GM18519 (cell line): ENCODE measurements around the gene NCAPG2.

ENCODE experiments used
- ATAC-seq: cut with Tn5 transposase; IDR thresholded peaks from one replicate; pipeline ENCODE4 v1.9.1; 2021; ENCODE audit warnings: mild to moderate bottlenecking, moderate library complexity; ENCODE audit not compliant: unreplicated experiment, low FRiP score

NCAPG2 gene

DNA sequence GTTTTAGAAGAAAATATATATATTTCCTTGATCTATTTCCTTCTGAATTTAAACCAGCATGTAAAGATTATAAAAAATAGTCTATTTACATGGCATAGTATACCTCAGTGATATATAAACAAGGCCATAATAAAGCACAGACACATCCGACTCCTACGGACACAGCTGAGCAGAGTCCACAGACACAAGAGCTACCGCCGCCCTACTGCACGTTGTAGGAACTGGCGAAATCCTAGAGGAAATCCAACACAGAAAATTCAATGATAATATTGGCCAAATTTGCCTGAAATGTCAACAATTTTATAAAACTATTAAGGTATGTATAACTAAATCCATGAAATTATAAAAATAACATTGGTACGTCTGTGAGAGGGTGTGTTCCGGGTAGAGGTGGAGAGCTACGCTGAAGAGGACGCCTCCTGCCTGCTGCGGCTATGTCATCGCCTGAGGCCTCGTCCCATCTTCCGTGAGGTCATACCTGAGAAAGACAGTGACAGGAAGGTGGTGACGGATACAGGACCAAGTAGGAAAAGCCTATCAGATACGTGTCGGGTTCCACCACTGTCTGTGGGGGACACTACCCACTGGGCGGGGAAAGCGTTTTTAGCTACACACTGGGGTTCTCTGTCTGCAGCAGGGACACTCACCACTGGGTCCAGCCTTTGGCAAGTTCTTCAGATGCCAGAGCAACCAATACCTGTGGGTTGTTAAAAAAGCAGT is 29.3 kb upstream of the NCAPG2 start:
- ATAC-seq: no peak

DNA sequence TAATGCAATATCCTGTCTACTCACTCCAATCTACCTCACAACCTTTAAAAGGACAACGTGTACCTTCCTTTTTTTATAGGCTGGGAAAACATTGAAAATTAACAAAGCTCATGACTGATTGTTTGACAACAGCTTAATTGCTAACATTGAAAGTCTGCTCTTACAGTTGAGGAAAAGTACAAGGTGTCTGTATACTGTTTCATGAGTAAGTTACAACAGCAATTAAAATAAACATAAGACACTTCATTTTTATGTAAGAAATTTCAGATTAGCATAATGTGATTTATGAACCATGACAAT is 28.6 kb upstream of the NCAPG2 start:
- no peak for ATAC-seq

DNA sequence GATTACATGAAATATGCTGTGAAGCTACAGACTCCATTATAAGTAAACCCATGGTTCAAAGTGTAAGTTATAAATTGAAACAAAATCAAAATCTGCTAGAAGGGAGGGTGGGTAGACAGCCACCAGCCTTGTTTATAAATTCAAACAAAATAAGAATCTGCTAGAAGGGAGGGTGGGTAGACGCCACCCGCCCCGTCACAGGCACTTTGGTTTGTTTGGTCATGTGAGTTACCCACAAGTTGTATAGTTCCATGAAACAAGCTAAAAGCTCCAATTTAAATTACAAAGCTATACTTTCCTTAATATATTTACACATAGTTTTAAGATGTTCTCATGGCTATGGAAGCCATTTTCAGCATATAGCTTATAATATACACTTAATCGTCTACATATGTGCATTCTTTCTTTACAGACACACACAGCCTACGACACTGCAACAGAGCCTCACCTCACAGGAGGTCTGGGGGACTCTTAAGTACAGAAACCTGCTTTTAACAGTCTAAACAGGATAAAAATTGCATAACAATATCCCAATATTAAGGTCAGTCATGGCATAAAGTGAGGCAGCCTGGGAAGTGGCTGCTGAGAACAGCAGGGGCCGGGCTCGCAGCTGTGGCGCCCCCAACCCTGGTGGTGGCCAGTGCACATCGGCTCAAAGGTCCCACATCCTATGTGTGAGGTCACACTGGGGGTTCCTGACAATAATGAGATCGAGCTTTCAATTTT is 28.1 kb upstream of the NCAPG2 start:
- no peak for ATAC-seq

DNA sequence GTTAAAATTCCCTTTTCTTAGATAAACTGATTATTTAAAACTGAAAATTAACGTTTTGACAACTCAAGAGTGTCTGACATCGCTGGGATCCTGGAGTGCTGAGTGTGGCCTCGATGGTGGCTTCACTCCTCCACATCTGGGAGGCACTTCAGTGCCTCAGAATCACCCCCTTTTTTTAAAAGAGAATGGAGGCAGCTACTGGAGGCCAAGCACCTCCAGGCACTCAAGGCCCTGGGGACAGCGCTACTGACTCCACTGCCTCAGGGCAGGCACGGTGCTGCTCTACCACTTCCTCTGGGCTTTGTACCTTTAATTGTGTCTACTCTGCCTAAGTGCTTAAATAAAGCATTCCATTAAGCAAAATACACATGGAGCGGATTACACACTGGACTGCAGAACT is 27.2 kb upstream of the NCAPG2 start:
- no peak for ATAC-seq

DNA sequence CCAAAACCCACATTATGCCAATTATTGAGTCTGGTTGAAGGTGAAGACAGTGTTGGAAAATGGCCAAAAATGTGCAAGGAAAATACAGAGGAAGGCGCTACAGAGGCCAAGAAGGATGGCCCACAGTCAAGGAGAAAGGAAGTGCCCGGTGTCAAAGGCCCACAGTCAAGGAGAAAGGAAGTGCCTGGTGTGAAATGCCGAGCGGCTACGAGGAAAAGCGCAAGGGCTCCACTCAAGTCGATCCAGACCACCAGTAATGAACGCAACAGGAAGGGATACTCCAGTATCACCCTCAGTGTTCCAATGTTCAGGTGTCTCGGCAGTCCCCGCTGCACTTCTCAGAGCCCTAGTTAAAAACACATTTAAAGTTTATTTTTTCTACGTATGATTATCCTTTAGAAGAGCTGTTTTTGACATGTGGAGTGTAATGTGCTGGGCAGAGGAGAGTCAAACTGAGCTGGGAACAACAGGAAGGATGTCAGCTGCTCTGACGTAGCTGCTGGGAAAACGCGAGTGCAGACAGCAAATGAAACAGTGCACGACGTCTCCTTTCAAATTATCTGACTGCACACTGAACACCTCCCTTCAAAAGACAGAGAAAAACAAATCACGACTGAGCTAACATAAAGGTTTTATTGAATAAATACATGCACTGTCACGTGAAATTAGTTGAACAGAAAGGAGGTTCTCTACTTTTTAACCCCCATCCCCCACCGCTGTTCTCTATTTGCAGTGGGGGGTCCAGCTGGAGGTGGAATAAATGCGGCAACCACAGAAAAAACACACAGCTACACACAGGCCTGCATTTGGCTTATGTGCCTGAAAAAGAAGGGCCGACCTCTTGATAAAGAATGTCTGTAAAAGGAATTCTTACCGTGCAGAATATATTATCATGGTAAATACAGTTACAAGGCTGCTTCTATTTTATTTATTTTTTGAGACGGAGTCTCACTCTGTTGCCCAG is 26.1 kb upstream of the NCAPG2 start:
- no peak for ATAC-seq

GRCh38 chr7:158729646-158730382 is 25.2 kb upstream of the NCAPG2 start:
- ATAC-seq: no peak

GRCh38 chr7:158728911-158729645 is 24.5 kb upstream of the NCAPG2 start:
- ATAC-seq: no peak

GRCh38 chr7:158727690-158728089 is 23.1 kb upstream of the NCAPG2 start:
- no peak for ATAC-seq

- no peak for ATAC-seq
Measured at GRCh38 chr7:158726277-158726807, 21.7 kb upstream of the NCAPG2 start.

DNA sequence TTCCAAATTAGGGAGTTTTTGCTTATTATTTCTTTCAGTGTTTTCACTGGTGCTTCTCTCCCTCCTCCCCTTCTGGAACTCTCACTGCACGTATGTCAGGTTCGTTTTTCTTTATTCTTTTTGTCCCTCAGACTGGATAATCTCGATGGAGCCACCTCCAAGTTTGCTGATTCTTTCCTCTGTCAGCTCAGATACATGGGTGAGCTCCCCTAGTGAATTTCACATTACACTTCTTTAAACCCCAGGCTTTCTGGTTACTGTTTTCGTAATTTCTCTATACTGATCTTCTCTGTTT is 20.8 kb upstream of the NCAPG2 start:
- no peak for ATAC-seq

DNA sequence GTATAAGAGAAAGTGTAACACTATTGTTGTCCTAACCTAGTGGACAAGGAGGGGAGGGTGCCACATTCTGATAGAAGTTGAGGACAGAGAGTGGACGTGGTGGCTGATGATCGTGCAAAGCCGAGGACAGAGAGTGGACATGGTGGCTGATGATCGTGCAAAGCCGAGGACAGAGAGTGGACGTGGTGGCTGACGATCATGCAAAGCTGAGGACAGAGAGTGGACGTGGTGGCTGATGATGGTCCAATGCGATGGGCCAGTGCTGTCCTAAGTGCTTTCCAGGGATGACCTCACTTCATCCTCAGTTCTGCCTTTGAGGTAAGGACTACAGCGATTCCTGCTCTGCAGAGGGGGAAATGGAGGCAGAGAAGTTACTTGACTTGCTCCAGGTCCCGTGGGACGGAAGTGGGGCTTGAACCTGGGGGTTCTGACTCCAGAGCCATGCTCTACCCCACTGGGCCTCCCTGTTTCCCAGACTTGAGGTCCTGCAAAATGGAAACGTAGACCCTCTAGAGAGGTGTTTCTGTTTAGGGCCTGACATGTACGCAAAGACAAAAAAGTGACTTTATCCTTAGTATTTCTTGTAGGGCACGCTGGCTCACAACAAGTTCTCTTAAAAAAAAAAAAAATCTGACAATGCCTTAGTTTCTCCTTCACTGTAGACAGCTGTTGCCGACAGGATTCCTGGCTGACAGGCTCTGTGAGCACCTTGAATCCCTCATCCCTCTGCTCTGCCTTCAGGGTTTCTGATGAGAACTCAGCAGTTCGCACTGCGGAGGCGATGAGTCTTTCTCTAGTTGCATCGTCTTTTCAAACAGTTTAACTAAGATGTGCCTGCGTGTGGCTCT is 20.3 kb upstream of the NCAPG2 start:
- no peak for ATAC-seq

DNA sequence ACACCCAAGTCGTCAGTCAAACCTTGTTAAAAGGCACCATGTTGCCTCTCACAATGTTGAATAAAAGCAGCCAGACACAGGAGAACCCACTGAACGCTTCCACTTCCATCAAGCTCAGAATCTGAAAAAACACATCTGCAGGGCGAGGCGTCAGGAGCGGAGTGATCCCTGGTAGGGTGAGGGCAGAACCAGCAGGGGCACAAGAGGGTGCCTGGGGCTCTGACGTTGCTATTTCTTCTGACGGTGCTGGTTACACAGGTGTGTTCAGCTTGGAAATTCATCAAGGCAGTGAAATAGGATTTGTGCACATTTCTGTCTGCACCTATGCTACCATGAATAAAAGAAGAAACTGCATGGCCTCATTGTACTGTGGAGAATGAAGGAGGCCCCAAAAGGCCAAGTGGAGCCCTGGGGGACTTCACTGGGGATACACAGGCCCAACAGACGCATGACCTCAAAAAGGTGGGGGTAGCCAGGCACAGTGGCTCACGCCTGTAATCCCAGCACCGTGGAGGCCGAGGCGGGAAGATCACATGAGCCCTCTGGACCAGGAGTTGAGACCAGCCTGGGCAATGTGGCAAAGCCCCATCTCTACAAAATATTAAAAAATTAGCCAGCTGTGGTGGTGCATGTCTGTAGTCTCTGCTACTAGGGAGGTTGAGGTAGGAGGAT is 19.2 kb upstream of the NCAPG2 start:
- ATAC-seq: no peak

DNA sequence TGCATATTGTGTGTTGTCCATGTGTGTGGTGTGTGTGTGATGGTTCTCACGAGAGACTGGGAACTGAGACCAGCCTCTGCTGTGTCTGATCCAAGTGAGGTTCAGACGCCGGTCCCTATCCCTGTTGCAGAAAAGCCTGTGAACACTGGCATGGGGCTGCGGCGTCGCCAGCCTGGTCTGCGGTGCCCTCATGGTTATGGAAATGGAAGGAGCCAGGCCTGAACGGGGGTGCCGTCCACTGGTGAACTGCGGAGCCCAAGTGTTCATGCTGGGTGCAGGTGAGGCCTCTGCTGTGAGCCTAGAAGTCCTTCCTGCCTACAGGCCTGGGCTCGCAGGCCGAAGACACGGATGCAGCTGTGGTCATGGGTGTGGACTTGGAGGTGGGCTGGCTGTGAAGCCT is 18.7 kb upstream of the NCAPG2 start:
- no peak for ATAC-seq

- no peak for ATAC-seq
Measured at GRCh38 chr7:158722574-158723237, 18.1 kb upstream of the NCAPG2 start.

DNA sequence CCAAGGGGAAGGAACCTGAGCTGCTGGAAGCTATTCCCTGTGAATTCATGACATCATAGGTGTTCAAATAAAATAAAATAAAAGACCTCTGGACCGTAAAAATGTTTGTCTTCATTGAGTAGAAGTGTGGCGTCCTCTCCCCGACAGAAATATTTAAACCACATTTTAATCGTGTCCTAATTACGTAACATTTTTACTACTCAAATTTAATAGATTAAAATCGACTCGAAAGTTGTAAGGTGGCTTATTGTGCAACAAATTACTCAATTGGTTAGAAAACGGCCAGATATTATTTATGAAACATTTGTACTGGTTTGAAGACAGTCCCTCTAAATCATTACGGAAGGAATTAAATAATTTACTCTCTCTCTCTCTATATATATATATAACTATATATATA is 15.5 kb upstream of the NCAPG2 start:
- no peak for ATAC-seq

- ATAC-seq: no peak
Measured at GRCh38 chr7:158716802-158717201, 12.2 kb upstream of the NCAPG2 start.

DNA sequence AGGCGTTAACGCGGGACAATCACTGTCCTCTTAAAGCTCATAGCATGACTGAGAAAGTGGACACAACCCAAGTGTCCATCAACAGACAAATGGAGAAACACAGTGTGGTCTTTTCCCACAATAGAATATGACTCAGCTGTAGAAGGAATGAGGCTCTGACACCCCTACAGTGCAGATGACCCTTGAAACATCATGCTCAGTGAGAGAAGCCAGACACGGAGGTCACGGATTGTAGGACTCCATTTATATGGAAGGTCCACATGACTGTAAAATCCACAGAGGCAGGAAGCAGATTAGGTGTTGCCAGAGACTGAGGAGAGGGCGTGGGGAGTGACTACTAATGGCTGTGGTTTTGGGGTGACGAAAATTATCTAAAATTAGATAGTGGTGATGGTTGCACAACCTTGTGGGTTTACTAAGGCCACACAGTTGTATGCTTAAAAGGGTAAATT is 6.1 kb upstream of the NCAPG2 start:
- no peak for ATAC-seq

- no peak for ATAC-seq
Measured at GRCh38 chr7:158707610-158708009, 3.0 kb upstream of the NCAPG2 start.
